HEK293 (cell line): ENCODE data around the gene PGR.

Experiments
- CTCF ChIA-PET: fragments of 350-600 bp; formaldehyde crosslinking; extraction: SDS; loops from one replicate; lab custom pipeline; 2021; ENCODE audit warnings: antibody characterized with exemption; lab: Yijun Ruan, JAX
- POLR2A ChIA-PET: fragments of 300-600 bp; formaldehyde crosslinking; extraction: SDS; loops from one replicate; lab custom pipeline; 2020; ENCODE audit warnings: antibody characterized with exemption, inconsistent platforms; lab: Yijun Ruan, JAX
- H3K27ac ChIP-seq: fragments of 200-500 bp; sonication (Bioruptor generic); 2 replicates; pipeline ENCODE4 v1.5.1; 2014; ENCODE audit warnings: low read depth, low read length, control low read depth, inconsistent platforms; ENCODE audit errors: extremely low read depth
- H3K36me3 ChIP-seq, 2 experiments: fragments of 200-500 bp in 1 of 2; sonication (Bioruptor generic) in 1 of 2; 1 replicate in 1 of 2; 2 replicates in 1 of 2; pipeline ENCODE4 v1.5.1; 2014 to 2017; ENCODE audit warnings: inconsistent platforms in 2 of 2, low read length in 2 of 2; ENCODE audit not compliant: control insufficient read depth in 2 of 2, insufficient read depth in 1 of 2
- H3K4me1 ChIP-seq: fragments of 200-500 bp; sonication (Bioruptor generic); 2 replicates; pipeline ENCODE4 v1.5.1; 2014; ENCODE audit warnings: mild to moderate bottlenecking, low read length, inconsistent platforms; ENCODE audit not compliant: control insufficient read depth, insufficient read depth
- H3K4me3 ChIP-seq: 2 replicates; pipeline ENCODE4 v1.5.1; 2011; ENCODE audit warnings: low read depth, mild to moderate bottlenecking, control low read depth, low read length, moderate library complexity
- H3K9me3 ChIP-seq: fragments of 200-500 bp; sonication (Bioruptor generic); 2 replicates; pipeline ENCODE4 v1.5.1; 2014; ENCODE audit warnings: low read depth, low read length, inconsistent platforms; ENCODE audit not compliant: control insufficient read depth, insufficient read depth
- BCL11B ChIP-seq: fragments of 450-650 bp; formaldehyde crosslinking; IDR thresholded peaks from 2 replicates; pipeline ENCODE4 v1.5.1; 2016; ENCODE audit warnings: low read depth, missing biosample characterization, missing genetic modification characterization
- GLIS1 ChIP-seq: fragments of 450-650 bp; formaldehyde crosslinking; IDR thresholded peaks from 2 replicates; pipeline ENCODE4 v1.5.1; 2016; ENCODE audit warnings: missing biosample characterization, missing genetic modification characterization
- GLIS2 ChIP-seq: fragments of 450-650 bp; formaldehyde crosslinking; IDR thresholded peaks from 2 replicates; pipeline ENCODE4 v1.5.1; 2016; ENCODE audit warnings: missing biosample characterization, missing genetic modification characterization
- KLF9 ChIP-seq: fragments of 450-650 bp; formaldehyde crosslinking; IDR thresholded peaks from 2 replicates; pipeline ENCODE4 v1.5.1; 2016; ENCODE audit warnings: missing biosample characterization, missing genetic modification characterization, low read depth
- SCRT1 ChIP-seq: fragments of 450-650 bp; formaldehyde crosslinking; IDR thresholded peaks from 2 replicates; pipeline ENCODE4 v1.5.1; 2016; ENCODE audit warnings: missing biosample characterization, missing genetic modification characterization, borderline replicate concordance
- TSHZ1 ChIP-seq: fragments of 450-650 bp; formaldehyde crosslinking; IDR thresholded peaks from 2 replicates; pipeline ENCODE4 v1.5.1; 2016; ENCODE audit warnings: missing biosample characterization, missing genetic modification characterization, borderline replicate concordance
- YY2 ChIP-seq: fragments of 450-650 bp; formaldehyde crosslinking; IDR thresholded peaks from 2 replicates; pipeline ENCODE4 v1.5.1; 2016; ENCODE audit warnings: missing biosample characterization, missing genetic modification characterization
- ZBTB20 ChIP-seq: fragments of 450-650 bp; formaldehyde crosslinking; IDR thresholded peaks from 2 replicates; pipeline ENCODE4 v1.5.1; 2016; ENCODE audit warnings: missing biosample characterization, missing genetic modification characterization
- ZBTB44 ChIP-seq: fragments of 450-650 bp; IDR thresholded peaks from 2 replicates; pipeline ENCODE4 v1.5.1; 2018; ENCODE audit warnings: missing biosample characterization, mild to moderate bottlenecking, missing genetic modification characterization
- ZEB2 ChIP-seq: fragments of 450-650 bp; formaldehyde crosslinking; IDR thresholded peaks from 2 replicates; pipeline ENCODE4 v1.5.1; 2016; ENCODE audit warnings: missing biosample characterization, missing genetic modification characterization
- ZNF26 ChIP-seq: fragments of 450-650 bp; formaldehyde crosslinking; IDR thresholded peaks from 2 replicates; pipeline ENCODE4 v1.5.1; 2016; ENCODE audit warnings: missing biosample characterization, missing genetic modification characterization
- ZNF398 ChIP-seq: fragments of 450-650 bp; formaldehyde crosslinking; IDR thresholded peaks from 2 replicates; pipeline ENCODE4 v1.5.1; 2017; ENCODE audit warnings: missing biosample characterization, missing genetic modification characterization
- ZNF423 ChIP-seq: fragments of 450-650 bp; formaldehyde crosslinking; IDR thresholded peaks from 2 replicates; pipeline ENCODE4 v1.5.1; 2016; ENCODE audit warnings: missing biosample characterization, missing genetic modification characterization
- ZNF426 ChIP-seq: fragments of 450-650 bp; formaldehyde crosslinking; IDR thresholded peaks from 2 replicates; pipeline ENCODE4 v1.5.1; 2017; ENCODE audit warnings: missing biosample characterization, missing genetic modification characterization, mild to moderate bottlenecking, inconsistent platforms, moderate library complexity
- ZNF473 ChIP-seq: fragments of 450-650 bp; formaldehyde crosslinking; IDR thresholded peaks from 2 replicates; pipeline ENCODE4 v1.5.1; 2017; ENCODE audit warnings: missing biosample characterization, missing genetic modification characterization
- ZNF510 ChIP-seq: fragments of 450-650 bp; formaldehyde crosslinking; IDR thresholded peaks from 2 replicates; pipeline ENCODE4 v1.5.1; 2018; ENCODE audit warnings: mild to moderate bottlenecking, missing genetic modification characterization, missing biosample characterization; ENCODE audit not compliant: insufficient replicate concordance
- ZNF555 ChIP-seq: fragments of 450-650 bp; formaldehyde crosslinking; conservative IDR thresholded peaks from 2 replicates; pipeline ENCODE4 v1.5.1; 2017; ENCODE audit warnings: missing biosample characterization, mild to moderate bottlenecking, missing genetic modification characterization, inconsistent platforms
- ZNF558 ChIP-seq: fragments of 450-650 bp; formaldehyde crosslinking; IDR thresholded peaks from 2 replicates; pipeline ENCODE4 v1.5.1; 2016; ENCODE audit warnings: missing biosample characterization, missing genetic modification characterization
- ZNF560 ChIP-seq: fragments of 450-650 bp; formaldehyde crosslinking; IDR thresholded peaks from 2 replicates; pipeline ENCODE4 v1.5.1; 2017; ENCODE audit warnings: missing biosample characterization, missing genetic modification characterization, borderline replicate concordance
- ZNF623 ChIP-seq: fragments of 450-650 bp; formaldehyde crosslinking; IDR thresholded peaks from 2 replicates; pipeline ENCODE4 v1.5.1; 2016; ENCODE audit warnings: missing biosample characterization, missing genetic modification characterization
- ZSCAN16 ChIP-seq: fragments of 450-650 bp; formaldehyde crosslinking; IDR thresholded peaks from 2 replicates; pipeline ENCODE4 v1.5.1; 2016; ENCODE audit warnings: missing biosample characterization, missing genetic modification characterization
- ZSCAN23 ChIP-seq: fragments of 450-650 bp; formaldehyde crosslinking; IDR thresholded peaks from 2 replicates; pipeline ENCODE4 v1.5.1; 2016; ENCODE audit warnings: missing biosample characterization, missing genetic modification characterization
- TF ChIP-seq, protein P1 (sequence below): sonication (generic); formaldehyde crosslinking; IDR thresholded peaks from 2 replicates; pipeline ENCODE4 v1.8.1; 2022; ENCODE audit warnings: mild to moderate bottlenecking, moderate library complexity, missing genetic modification reagents

PGR gene

GRCh38 chr11:101158119-101158518 is 28.5 kb upstream of the PGR start:
- no peak for TF ChIP-seq ZNF558 (tag by site-specific recombination)
- TF ChIP-seq YY2 (tag by site-specific recombination) = no peak
- no peak for TF ChIP-seq BCL11B
- TF ChIP-seq, protein P1, sequence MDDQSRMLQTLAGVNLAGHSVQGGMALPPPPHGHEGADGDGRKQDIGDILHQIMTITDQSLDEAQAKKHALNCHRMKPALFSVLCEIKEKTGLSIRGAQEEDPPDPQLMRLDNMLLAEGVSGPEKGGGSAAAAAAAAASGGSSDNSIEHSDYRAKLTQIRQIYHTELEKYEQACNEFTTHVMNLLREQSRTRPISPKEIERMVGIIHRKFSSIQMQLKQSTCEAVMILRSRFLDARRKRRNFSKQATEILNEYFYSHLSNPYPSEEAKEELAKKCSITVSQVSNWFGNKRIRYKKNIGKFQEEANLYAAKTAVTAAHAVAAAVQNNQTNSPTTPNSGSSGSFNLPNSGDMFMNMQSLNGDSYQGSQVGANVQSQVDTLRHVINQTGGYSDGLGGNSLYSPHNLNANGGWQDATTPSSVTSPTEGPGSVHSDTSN (CRISPR knock-in tag) = no peak
- TF ChIP-seq ZNF510 (tag by site-specific recombination) = no peak
- TF ChIP-seq ZSCAN16 (tag by site-specific recombination) = no peak
- TF ChIP-seq GLIS2 (tag by site-specific recombination) = no peak
- TF ChIP-seq ZNF560 (tag by site-specific recombination) = no peak
- TF ChIP-seq ZNF555 = no peak
- no peak for TF ChIP-seq ZBTB20 (tag by site-specific recombination)
- no peak for TF ChIP-seq ZNF26 (tag by site-specific recombination)
- no peak for TF ChIP-seq ZEB2 (tag by site-specific recombination)
- H3K9me3 ChIP-seq = no peaks in the 10 kb centered on the region
- POLR2A ChIA-PET = no interaction called here

GRCh38 chr11:101138245-101138930 is 8.8 kb upstream of the PGR start:
- ChIA-PET POLR2A (no interaction called here), CTCF (interaction anchor here (1.2 kb wide), 1 partner anchor 42 kb away, joined by 3 read pairs; no protein-coding TSS in a partner anchor)
- Histone ChIP-seq H3K9me3 (no peaks in the 10 kb centered on the region), H3K36me3 (no peaks in the 10 kb centered on the region), H3K4me3 (no peak overlapping the region), H3K27ac (no peak overlapping the region), H3K4me1 (no peaks in the 10 kb centered on the region)
- no peak for TF ChIP-seq SCRT1

More at GRCh38 chr11:101158119-101158518, 28.5 kb upstream of the PGR start:
- H3K4me1 ChIP-seq = no peaks in the 10 kb centered on the region
- CTCF ChIA-PET = interaction anchor here (1.3 kb wide), 1 partner anchor 11 kb away, joined by 6 read pairs; no protein-coding TSS in a partner anchor
- H3K36me3 ChIP-seq = no peaks in the 10 kb centered on the region
- H3K27ac ChIP-seq = no peak overlapping the region
- no peak overlapping the region for H3K4me3 ChIP-seq

DNA sequence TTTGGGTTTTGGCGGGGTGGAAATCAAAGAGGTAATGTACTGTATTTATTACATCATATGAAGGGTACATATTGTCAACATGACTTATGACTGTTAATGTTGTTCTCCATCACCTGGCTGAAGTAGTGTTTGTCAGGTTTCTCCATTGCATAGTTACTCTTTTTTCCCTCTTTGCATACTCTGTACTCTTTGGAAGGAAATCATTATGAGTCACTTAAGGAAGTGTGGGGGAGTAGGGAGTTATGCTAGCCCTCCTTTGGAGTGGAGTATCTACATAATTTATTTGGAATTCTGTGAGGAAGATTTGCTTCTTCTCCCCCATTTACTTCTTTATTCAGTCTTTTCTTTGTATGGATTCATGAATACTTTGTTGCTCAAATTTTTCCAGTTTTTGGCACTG is 3.6 kb upstream of the PGR start:
- H3K4me3 ChIP-seq = no peak overlapping the region
- H3K4me1 ChIP-seq = no peaks in the 10 kb centered on the region
- H3K27ac ChIP-seq = no peak overlapping the region
- no peaks in the 10 kb centered on the region for H3K9me3 ChIP-seq
- ChIA-PET CTCF (no interaction called here), POLR2A (no interaction called here)
- no peak for TF ChIP-seq KLF9 (tag by site-specific recombination)
- TF ChIP-seq ZBTB44 (tag by site-specific recombination) = no peak
- TF ChIP-seq ZNF423 (tag by site-specific recombination) = no peak
- TF ChIP-seq ZNF426 (tag by site-specific recombination) = no peak
- TF ChIP-seq GLIS1 (tag by site-specific recombination) = no peak
- TF ChIP-seq ZNF473 = no peak
- no peak for TF ChIP-seq ZNF398 (tag by site-specific recombination)
- no peak for TF ChIP-seq TSHZ1
- no peak for TF ChIP-seq ZNF623 (tag by site-specific recombination)
- no peak for TF ChIP-seq ZSCAN23 (tag by site-specific recombination)
- TF ChIP-seq, all 188 proteins: peak for 0
- no peaks in the 10 kb centered on the region for H3K36me3 ChIP-seq
